Measurements from ENCODE around the gene SLC38A3.
A peak's percentile ranks its signal among the peaks of the same experiment; 100 is the strongest.

SLC38A3 gene

DNA sequence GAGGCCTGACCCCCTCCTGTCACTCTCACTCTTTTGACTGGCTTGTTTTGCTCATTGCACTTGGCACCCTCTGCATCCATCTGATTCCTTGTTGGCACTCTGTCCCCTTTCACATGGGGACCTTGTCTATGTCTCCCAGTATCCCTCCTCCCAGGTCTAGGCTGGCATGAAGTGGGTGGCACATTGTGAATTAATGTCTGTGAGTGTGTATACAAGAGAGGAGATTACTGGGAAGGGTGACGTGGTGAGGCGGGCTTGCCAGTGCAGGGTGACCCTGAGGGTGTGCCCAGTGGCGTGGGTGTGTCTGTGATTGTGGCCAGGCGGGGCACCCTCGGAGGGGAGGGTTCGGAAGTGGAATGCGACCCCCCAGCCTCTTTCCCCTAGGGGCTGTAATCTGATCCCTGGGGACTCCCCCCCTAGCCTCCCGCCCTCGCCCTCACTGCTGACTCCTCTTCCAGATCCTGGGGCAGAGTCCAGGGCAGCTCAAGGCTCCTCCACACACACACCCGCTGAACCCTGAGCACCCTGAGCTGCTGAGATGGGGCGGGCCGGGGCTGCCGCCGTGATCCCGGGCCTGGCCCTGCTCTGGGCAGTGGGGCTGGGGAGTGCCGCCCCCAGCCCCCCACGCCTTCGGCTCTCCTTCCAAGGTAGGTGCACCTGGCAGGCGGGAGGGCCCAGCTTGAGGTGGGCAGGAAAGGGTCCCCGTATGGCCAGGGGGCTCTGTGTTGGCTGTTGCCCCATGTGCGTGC lies 63.8 kb downstream of the SLC38A3 start, which contains the start of gene SEMA3B:
SEMA3B (plus strand) TSS at position 445 of the 749 bp plus-strand sequence; CDS start at position 539, 94 bp downstream.
- peak; percentile 29 for DNase-seq (ENCODE audit: low read depth)

DNA sequence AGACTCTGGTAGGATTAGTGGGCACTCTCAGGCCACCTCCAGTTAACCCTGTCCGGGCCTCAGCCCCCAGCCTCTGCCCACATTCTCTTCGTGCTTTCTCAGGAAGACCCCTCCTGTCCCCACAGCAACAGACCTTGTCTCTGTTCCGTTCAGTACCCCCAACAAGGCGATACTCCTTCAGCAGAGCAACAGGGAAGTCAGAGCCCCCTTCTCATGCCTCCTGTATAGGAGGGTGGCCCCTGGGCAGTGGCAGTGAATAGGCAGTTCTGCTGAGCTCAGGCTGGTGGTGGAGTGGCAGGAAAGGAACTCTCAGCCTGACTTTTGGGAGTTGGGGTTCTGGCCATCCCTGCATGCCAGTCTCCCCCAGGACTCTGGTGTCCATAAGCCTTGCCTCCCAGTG lies 64.4 kb downstream of the SLC38A3 start:
- no peak for DNase-seq (ENCODE audit: low read depth)

DNA sequence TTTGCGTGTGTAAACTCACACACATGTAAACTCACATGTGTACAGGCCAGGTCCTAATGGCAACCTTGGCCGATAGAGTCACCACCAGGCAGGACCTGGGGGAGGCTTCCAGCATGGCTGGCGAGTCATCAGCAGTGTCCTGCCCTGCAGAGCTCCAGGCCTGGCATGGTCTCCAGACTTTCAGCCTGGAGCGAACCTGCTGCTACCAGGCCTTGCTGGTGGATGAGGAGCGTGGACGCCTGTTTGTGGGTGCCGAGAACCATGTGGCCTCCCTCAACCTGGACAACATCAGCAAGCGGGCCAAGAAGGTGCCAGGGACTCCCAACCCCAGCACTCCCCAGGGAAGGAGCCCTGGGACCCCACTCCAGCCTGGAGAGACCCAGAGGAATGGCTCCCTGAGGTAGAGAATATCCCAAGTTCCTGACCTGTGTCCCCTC lies 64.9 kb downstream of the SLC38A3 start:
- DNase-seq (ENCODE audit: low read depth), result peak; percentile 58

DNA sequence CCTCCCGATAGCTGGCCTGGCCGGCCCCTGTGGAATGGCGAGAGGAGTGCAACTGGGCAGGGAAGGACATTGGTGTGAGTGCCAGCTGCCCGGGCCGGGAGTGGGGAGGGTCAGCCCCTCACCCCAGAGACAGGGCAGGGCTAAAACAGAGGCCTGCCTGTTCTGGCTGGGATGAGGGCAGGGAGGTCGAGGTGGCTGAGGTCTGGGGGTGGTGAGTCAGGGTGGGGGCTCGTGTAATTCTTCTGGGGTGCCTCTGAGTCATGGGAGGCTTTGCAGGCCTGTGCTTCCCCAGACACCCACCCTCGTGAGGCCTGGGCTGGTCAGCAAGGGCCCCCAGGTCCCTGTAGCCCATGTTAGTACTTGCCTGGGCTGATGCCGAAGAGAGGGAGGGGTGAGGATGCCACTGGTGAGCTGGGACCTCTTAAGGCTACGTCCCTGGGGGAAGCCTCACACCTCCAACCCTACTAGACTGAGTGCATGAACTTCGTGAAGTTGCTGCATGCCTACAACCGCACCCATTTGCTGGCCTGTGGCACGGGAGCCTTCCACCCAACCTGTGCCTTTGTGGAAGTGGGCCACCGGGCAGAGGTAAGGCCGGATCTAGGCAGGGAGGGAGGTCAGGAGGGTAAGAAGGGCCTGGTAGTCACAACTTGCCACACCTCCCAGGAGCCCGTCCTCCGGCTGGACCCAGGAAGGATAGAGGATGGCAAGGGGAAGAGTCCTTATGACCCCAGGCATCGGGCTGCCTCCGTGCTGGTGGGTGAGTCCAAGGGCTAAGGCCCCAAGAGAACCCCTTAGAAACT lies 65.6 kb downstream of the SLC38A3 start:
- peak; percentile 42 for DNase-seq (ENCODE audit: low read depth)

All from amniotic epithelial cell (primary cell).